GM10248 (cell line): ENCODE results near the gene HMGN3.
"Not testable (repeated sequence)": the region's sequence is repeated elsewhere in the genome, so short reads cannot be mapped to it uniquely, and the experiment has no call there.

Experiments used
- CTCF ChIA-PET: fragments of 300-600 bp; sonication (Branson Sonifier 250); formaldehyde crosslinking; extraction: SDS; loops from one replicate; lab custom pipeline; 2021; ENCODE audit warnings: antibody characterized with exemption; lab: Yijun Ruan, JAX
- POLR2A ChIA-PET: fragments of 350-650 bp; sonication (Branson Sonifier 250); formaldehyde crosslinking; extraction: SDS; loops from one replicate; lab custom pipeline; 2020; ENCODE audit warnings: antibody characterized with exemption; lab: Yijun Ruan, JAX
- DNase-seq: peaks from one replicate; pipeline ENCODE4 v3.0.0; 2012; ENCODE audit errors: extremely low spot score
- TF ChIP-seq, protein P1 (sequence below): IDR thresholded peaks from 2 replicates; pipeline ENCODE4 v1.5.1; 2012; ENCODE audit warnings: mild to moderate bottlenecking, low read depth; ENCODE audit errors: extremely low read depth, missing control alignments, control extremely low read depth

The HMGN3 gene

GRCh38 chr6:79263359-79263758, 28.9 kb upstream of the HMGN3 start:
- ChIA-PET POLR2A (no interaction called here), CTCF (interaction anchor here (0.8 to 1.5 kb wide), 3 partner anchors 8 to 55 kb away, joined by 3 to 4 read pairs (median 3); no protein-coding TSS in a partner anchor)
- DNase-seq, result no peak
- TF ChIP-seq, protein P1, sequence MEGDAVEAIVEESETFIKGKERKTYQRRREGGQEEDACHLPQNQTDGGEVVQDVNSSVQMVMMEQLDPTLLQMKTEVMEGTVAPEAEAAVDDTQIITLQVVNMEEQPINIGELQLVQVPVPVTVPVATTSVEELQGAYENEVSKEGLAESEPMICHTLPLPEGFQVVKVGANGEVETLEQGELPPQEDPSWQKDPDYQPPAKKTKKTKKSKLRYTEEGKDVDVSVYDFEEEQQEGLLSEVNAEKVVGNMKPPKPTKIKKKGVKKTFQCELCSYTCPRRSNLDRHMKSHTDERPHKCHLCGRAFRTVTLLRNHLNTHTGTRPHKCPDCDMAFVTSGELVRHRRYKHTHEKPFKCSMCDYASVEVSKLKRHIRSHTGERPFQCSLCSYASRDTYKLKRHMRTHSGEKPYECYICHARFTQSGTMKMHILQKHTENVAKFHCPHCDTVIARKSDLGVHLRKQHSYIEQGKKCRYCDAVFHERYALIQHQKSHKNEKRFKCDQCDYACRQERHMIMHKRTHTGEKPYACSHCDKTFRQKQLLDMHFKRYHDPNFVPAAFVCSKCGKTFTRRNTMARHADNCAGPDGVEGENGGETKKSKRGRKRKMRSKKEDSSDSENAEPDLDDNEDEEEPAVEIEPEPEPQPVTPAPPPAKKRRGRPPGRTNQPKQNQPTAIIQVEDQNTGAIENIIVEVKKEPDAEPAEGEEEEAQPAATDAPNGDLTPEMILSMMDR, result no peak

DNA sequence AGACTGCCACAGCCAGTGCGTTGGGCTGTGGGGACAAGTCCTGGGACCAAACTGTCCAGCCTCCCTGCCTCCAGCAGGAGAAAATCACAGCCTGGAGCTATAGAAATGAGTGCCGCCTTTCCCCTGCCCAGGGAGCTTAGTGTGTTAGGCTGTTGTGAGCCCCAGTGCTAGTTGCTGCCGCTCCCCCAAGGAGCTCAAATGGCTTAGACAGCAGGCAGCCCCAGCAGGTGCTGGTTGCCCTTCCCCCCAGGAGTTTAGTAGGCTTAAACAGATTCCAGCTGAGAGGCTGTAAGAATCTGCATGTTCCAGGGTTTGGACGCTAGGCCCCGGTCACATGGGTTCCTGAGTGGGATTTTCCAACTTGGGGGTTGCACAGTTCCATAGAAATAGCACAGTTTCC, 27.2 kb upstream of the HMGN3 start:
- no peak for DNase-seq
- POLR2A ChIA-PET, result no interaction called here
- TF ChIP-seq, protein P1, result no peak
- CTCF ChIA-PET, result no interaction called here

DNA sequence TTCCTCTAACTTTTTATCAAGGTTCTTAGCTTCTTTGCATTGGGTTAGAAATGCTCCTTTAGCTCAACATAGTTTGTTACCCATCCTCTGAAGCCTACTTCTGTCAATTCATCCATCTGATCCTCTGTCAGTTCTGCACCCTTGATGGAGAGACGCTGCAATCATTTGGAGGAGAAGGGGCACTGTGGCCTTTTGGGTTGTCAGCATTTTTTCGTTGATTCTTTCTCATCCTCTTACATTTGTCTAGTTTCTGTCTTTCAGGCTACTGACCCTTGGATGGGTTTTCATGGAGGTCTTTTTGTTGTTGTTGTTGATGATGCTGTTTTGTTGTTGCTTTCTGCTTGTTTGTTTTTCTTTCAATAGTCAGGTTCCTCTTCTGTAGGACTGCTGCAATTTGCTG, 26.3 kb upstream of the HMGN3 start:
- TF ChIP-seq, protein P1, result no peak
- ChIA-PET POLR2A (no interaction called here), CTCF (no interaction called here)
- no peak for DNase-seq

GRCh38 chr6:79257381-79258205, 23.1 kb upstream of the HMGN3 start:
- no peak for DNase-seq
- POLR2A ChIA-PET, result no interaction called here
- CTCF ChIA-PET, result interaction anchor here (0.9 to 1.0 kb wide), 2 partner anchors 10 to 11 kb away, joined by 3 to 4 read pairs; no protein-coding TSS in a partner anchor
- TF ChIP-seq, protein P1, result no peak

GRCh38 chr6:79256770-79257169, 22.3 kb upstream of the HMGN3 start:
- DNase-seq, POLR2A ChIA-PET: not testable (repeated sequence)
- CTCF ChIA-PET, result interaction anchor here (0.9 kb wide), 1 partner anchor 10 kb away, joined by 3 read pairs; no protein-coding TSS in a partner anchor

DNA sequence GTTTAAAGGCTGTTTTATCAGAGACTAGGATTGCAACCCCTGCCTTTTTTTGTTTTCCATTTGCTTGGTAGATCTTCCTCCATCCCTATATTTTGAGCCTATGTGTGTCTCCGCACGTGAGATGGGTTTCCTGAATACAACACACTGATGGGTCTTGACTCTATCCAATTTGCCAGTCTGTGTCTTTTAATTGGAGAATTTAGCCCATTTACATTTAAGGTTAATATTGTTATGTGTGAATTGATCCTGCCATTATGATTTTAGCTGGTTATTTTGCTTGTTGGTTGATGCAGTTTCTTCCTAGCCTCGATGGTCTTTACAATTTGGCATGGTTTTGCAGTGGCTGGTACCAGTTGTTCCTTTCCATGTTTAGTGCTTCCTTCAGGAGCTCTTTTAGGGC, 20.6 kb upstream of the HMGN3 start:
- CTCF ChIA-PET, POLR2A ChIA-PET, DNase-seq: not testable (repeated sequence)

DNA sequence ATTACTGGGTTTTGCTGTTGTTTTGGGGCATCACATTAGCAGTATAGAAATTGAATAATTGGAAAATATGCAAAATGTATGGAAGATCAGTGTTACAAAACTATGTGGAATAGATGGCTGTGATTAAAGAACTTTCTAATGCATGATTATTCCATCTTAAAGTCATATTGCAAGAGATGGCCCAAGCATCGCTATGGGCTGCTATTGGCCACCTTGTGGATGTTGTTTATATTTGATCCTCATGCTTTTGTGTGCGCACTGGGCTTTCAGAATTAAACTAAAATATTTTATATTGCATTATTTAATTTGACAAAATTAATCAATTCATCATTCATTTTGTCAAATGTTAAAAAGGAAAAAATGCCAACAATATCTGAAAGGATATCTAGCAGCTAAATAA, 16.1 kb upstream of the HMGN3 start:
- CTCF ChIA-PET, result interaction anchor here (1.0 kb wide), 1 partner anchor 124 kb away, joined by 3 read pairs; no protein-coding TSS in a partner anchor
- DNase-seq, result no peak
- TF ChIP-seq, protein P1, result no peak
- POLR2A ChIA-PET, result interaction anchor here (0.7 kb wide), 1 partner anchor 730 kb away, joined by 3 read pairs; no protein-coding TSS in a partner anchor
